IPS DF 4.7 (cell line): ENCODE results near the gene C16orf54.
A peak's percentile ranks its signal among the peaks of the same experiment; 100 is the strongest.
"Not testable (repeated sequence)": the region's sequence is repeated elsewhere in the genome, so short reads cannot be mapped to it uniquely, and the experiment has no call there.

ENCODE experiments used
- DNase-seq: peaks from one replicate; pipeline ENCODE4 v3.0.0-alpha.2; 2013; ENCODE audit warnings: low spot score; ENCODE audit errors: extremely low read depth

The C16orf54 gene

GRCh38 chr16:29745853-29746345 lies at the start of gene C16orf54:
C16orf54 (minus strand) TSS chr16:29745990; CDS start chr16:29744951, 1,039 bp downstream.
- DNase-seq, result no peak

GRCh38 chr16:29794231-29794710 lies 48.5 kb upstream of the C16orf54 start:
- no peak for DNase-seq

GRCh38 chr16:29793153-29793552 lies 47.4 kb upstream of the C16orf54 start:
- DNase-seq, result not testable (repeated sequence)

DNA sequence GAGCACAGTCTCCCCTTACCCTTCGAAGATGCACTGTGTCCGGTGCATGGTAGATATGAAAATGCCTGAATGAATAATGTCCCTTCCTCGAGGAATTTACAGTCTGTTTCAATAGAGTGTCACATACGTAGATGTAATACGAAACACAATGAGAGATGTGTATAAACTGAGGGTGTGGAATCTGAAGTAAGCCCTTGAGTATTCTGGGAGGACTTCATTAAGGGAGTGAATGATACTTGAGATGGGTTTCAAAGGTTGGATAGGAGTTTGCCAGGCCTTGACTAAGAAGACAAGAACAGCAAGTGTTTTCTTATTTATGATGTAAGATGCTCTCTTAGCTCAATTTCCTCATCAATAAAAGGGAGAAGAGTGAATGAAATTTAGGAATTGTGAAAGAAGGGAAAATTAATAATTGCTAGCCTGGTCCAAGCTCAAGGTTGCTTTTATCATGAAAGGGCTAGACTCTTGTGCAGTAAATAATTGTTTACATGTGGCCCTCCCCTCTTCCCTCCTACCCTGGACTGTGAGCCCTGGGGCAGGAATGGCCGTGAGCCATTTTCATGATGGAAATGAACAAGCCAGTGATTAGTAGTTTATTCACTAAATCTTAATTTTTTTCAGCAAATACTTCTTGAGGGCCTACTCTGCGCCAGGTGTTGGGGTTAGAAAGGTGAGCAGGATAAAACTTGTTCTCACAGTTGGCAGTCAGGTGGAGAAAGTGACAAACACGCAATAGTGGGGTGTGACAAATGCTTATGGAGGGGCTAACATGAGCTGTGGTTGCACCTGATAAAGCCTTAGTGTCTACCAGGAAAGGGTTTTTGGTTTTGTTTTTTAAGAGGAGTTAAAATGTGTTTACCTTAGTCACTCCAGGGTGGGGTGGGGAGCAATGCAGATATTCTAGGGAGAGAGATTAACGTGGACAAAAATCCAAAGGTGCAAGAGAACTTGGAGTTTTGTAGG lies 46.3 kb upstream of the C16orf54 start:
- DNase-seq, result no peak

- no peak for DNase-seq
Measured at GRCh38 chr16:29790949-29791844, 45.4 kb upstream of the C16orf54 start.

- peak; percentile 92 for DNase-seq
Measured at GRCh38 chr16:29790183-29790948, 44.6 kb upstream of the C16orf54 start, which contains the start of gene KIF22. KIF22 (plus strand) TSS chr16:29790751; CDS start chr16:29790760, 9 bp downstream.

- DNase-seq, result no peak
Measured at GRCh38 chr16:29789775-29790182, 44.0 kb upstream of the C16orf54 start.

DNA sequence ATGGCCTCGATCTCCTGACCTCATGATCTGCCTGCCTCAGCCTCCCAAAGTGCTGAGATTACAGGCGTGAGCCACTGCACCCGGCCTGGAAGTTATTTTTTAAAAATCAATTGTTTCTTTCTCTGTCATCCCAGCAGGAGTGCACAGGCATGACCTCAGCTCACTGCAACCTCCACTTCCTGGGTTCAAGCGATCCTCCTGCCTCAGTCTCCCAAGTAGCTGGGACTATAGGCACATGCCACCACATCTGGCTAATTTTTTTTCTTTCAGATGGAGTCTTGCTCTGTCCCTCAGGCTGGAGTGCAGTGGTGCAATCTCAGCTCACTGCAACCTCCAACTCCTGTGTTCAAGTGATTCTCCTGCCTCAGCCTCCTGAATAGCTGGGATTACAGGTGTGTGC lies 41.4 kb upstream of the C16orf54 start:
- DNase-seq, result not testable (repeated sequence)

DNA sequence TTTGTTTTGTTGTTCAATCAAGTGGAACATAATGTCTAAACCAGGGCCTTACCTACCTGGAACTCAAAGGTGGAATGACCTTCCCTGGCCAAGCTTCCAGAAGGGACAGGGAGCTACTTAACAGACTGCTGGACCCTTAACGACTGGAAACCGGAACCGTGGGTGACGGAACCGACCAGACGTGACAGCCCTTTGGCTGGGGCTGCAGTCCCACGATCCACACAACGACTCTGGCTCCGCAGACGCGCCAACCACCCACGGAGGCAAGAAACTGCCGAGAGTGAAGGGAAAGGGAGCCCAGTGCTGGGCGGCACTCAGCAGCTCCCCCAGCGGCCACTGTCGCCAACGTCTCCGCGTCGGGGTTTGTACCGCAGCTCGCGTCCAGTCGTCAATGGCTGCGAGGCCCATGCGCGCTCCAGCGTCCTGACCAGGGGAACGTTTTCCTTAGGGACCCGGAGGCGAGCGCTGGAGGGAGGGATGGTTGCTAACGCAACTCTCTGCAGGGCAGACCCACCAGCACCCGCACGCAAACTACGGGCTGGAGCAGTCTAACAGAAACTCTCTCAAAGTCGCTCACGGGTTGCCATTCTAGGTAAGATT lies 39.2 kb upstream of the C16orf54 start:
- DNase-seq, result no peak

- no peak for DNase-seq
Measured at GRCh38 chr16:29784157-29784556, 38.4 kb upstream of the C16orf54 start.

DNA sequence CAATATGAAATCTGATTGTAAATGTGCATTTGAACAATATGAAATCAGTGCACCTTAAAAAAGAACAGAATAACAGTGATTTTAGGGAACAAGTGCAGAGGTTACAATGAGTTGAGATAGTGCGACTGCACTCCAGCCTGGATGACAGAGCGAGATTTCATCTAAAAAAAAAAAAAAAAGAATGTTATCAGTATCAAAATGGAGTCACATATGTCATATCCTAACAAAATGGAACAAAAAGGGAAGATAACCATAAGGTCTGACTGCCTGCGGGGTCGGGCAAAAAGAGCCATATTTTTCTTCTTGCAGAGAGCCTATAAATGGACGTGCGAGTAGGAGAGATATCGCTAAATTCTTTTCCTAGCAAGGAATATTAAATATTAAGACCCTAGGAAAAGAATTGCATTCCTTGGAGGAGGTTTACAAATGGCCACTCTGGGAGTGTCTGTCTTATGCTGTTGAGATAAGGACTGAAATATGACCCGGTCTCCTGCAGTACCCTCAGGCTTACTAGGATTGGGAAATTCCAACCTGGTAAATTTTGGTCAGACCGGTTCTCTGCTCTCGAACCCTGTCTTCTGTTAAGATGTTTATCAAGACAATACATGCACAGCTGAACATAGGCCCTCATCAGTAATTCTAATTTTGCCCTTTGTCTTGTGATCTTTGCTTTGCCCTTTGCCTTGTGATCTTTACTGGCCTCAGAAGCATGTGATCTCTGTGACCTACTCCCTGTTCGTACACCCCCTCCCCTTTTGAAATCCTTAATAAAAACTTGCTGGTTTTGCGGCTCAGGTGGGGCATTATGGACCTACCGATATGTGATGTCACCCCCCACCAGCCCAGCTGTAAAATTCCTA lies 37.5 kb upstream of the C16orf54 start:
- not testable (repeated sequence) for DNase-seq

GRCh38 chr16:29779474-29779873 lies 33.7 kb upstream of the C16orf54 start:
- no peak for DNase-seq

DNA sequence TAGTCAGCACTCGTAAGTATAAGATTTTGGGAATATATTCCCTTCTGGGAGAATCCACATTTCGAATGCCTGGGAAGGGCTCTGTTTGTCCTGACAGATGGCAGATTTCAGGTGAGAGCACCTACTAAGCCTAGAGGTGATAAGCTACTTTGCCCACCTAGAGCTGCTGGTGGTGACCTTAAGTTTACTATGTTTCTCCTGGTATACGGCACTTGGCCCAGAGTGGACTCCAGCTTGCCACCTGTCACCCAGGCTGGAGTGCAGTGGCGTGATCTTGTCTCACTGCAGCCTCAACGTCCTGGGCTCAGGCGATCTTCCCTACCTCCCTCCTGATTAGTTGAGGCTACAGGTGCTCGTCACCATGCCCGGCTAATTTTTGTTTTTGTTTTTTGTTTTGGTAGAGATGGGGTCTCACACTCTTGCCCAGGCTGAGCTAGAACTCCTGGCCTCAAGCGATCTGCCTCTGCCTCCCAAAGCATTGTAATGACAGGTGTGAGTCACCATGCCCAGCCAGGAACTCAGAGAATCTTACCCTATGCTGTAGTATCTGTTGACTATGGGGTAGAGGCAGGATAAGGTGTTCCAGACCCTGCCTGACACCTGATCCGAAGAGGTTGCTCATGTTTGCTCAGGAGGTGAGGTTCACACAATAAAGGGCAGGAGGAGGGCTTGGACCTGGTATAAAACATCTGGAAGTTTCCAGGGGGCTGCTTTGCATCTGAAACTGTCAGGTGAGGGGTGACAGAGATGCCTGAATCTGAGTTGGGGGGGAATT lies 32.0 kb upstream of the C16orf54 start, which contains the start of gene ZG16:
ZG16 (plus strand) TSS at position 681 of the 775 bp plus-strand sequence. CDS start 1,011 bp downstream, outside the sequence.
- DNase-seq, result no peak

DNA sequence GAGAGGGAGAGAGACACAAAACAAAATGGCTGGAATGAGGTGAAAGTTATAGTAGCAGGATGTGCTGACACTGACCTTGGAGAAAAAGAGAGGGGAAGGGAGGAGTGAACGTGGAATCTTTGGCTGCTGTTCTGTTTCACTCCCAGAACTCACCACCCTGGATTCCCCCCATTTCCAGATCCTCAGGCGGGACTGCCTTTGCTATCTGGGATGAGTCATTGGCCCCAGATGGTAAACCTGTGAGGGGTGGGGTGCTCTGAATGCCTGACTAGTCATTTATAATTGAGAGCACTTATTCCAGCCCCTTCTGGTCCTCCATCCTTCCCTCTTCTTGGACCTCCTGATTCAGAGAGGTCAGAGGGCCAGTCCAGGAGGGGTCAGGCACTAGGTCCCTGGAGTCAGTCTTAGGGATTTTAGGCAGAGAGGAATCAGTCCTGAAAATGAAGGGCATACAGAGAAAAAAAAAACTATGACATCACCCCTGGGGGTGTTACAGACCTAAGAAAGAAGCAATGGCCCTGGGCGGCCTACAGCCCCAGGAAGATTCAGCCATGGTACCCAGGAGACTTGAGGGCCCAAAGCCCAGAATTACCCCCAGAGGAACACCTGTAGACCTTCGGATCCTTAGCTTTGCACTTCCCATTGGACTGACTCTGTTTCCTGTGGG lies 30.1 kb upstream of the C16orf54 start:
- DNase-seq, result no peak

DNA sequence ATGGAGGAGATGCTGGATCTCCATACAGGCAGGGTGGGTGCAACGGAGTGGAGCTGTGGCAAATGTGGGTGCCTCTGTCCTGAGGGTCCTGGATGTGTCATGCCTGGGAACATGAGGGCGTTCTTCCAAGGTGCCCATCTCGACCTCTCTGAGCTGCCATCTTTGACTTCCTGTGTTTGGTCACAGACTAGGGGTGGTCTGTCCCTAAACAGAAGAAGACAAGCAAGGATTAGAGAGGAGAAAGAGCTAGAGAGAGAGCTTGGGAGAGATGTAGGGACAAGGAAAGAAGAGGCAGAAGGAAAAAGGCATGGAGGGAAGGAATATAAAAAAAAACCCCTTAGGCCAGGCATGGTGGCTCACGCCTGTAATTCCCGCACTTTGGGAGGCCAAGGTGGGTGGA lies 28.9 kb upstream of the C16orf54 start:
- DNase-seq, result no peak

DNA sequence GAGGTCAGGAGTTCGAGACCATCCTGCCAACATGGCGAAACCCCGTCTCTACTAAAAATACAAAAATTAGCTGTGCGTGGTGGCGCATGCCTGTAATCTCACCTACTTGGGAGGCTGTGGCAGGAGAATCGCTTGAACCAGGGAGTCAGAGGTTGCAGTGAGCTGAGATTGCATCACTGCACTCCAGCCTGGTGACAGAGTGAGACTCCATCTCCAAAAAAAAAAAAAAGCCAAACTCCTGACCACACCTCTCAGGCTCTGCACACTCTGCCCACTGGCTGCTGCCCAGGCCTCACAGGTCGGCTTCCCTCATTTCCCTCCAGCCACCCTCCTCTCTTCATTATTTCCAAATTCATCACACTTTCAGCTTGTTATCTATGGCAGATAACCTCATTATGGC lies 26.5 kb upstream of the C16orf54 start:
- not testable (repeated sequence) for DNase-seq

DNA sequence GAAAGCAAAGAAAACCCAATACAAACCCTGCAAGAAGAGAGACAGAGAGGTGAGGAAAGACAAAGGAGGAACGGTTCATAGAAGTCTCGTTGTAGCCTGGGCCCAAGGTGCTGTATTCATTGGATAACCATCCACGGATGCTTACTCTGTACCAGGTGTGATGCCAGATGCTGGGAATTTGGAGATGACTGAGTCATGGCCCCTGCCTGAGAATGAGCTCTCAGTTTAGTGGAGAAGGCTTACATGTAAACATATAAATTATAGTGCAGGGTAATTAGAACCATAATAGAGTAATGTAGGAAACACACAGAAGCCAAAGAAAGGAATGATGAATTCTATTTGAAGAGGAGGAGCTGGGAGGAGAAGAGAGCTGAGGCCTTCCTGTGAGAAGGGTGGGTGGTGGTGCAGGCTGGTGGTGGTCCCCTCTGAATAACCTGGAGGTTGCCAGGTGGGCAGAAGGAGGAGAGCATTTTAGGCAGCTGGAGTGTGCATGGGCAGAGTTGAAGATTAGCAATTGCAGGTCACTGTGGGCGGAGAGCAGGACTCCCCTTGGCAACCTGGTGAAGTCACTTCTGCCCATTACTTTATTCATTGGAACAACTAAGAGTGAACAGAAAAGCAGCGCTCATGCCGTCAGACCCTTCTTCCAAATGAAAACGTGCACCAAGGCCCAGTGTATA lies 24.6 kb upstream of the C16orf54 start:
- DNase-seq, result no peak
